A673 (cell line): ENCODE results near the gene STARD13.

Experiments
- CTCF ChIP-seq: fragments of 300-800, 200-600 bp; sonication (generic); conservative IDR thresholded peaks from 2 replicates; pipeline ENCODE4 v1.5.1; 2017; ENCODE audit warnings: low read depth, mild to moderate bottlenecking, antibody characterized with exemption, low read length, moderate library complexity, mixed read lengths
- EZH2 ChIP-seq: fragments of 200-600 bp; sonication (generic); IDR thresholded peaks from 2 replicates; pipeline ENCODE4 v1.6.1; 2017; ENCODE audit warnings: borderline replicate concordance, low read depth, mild to moderate bottlenecking, mixed read lengths, antibody characterized with exemption, low read length; ENCODE audit not compliant: poor library complexity, severe bottlenecking

- TF ChIP-seq CTCF = no peak
- no peak for TF ChIP-seq EZH2
These were observed 121.2 kb downstream of the STARD13 start for GRCh38 chr13:33164331-33164730.
